CD4-positive, alpha-beta T cell treated with Interleukin-15 for 4 hours (primary cell): ENCODE results near the gene LSMEM2.
A peak's percentile ranks its signal among the peaks of the same experiment; 100 is the strongest.
"Not testable (repeated sequence)": the region's sequence is repeated elsewhere in the genome, so short reads cannot be mapped to it uniquely, and the experiment has no call there.

Experiments
- DNase-seq: peaks from one replicate; pipeline ENCODE4 v3.0.0-alpha.2; 2020; ENCODE audit warnings: low spot score

LSMEM2 gene

GRCh38 chr3:50278123-50278879, 586 bp upstream of the LSMEM2 start:
- DNase-seq, result no peak

GRCh38 chr3:50279255-50280016, 549 bp downstream of the LSMEM2 start:
- no peak for DNase-seq

GRCh38 chr3:50284121-50284520, 5.2 kb downstream of the LSMEM2 start:
- not testable (repeated sequence) for DNase-seq

GRCh38 chr3:50286322-50287227, 7.7 kb downstream of the LSMEM2 start:
- no peak for DNase-seq

GRCh38 chr3:50287262-50287661, 8.4 kb downstream of the LSMEM2 start:
- no peak for DNase-seq

GRCh38 chr3:50288387-50289007, 9.6 kb downstream of the LSMEM2 start:
- DNase-seq, result no peak

GRCh38 chr3:50289130-50289529, 10.2 kb downstream of the LSMEM2 start:
- DNase-seq, result no peak

GRCh38 chr3:50290161-50290641, 11.3 kb downstream of the LSMEM2 start:
- no peak for DNase-seq

GRCh38 chr3:50292159-50293078, 13.5 kb downstream of the LSMEM2 start, which contains the start of gene IFRD2:
Gene IFRD2, minus strand, starts transcription at chr3:50292429. Its CDS starts 155 bp downstream, at chr3:50292274.
- DNase-seq, result peak; percentile 97

- no peak for DNase-seq
Measured at GRCh38 chr3:50293079-50293801, 14.4 kb downstream of the LSMEM2 start.

- no peak for DNase-seq
Measured at GRCh38 chr3:50294089-50294488, 15.2 kb downstream of the LSMEM2 start.

- DNase-seq, result no peak
Measured at GRCh38 chr3:50294492-50295403, 15.9 kb downstream of the LSMEM2 start.

GRCh38 chr3:50295553-50296431, 16.9 kb downstream of the LSMEM2 start:
- no peak for DNase-seq

GRCh38 chr3:50296721-50297383, 18.0 kb downstream of the LSMEM2 start:
- DNase-seq, result no peak

GRCh38 chr3:50297384-50297775, 18.5 kb downstream of the LSMEM2 start:
- DNase-seq, result no peak

GRCh38 chr3:50297896-50298725, 19.2 kb downstream of the LSMEM2 start:
- DNase-seq, result no peak
